Ishikawa (cell line): Measurements from ENCODE around the gene B9D2.

Experiments used
- CEBPB ChIP-seq: IDR thresholded peaks from 2 replicates; pipeline ENCODE4 v1.6.1; 2012
- EP300 ChIP-seq: IDR thresholded peaks from 2 replicates; pipeline ENCODE4 v1.6.1; 2012; ENCODE audit warnings: borderline replicate concordance
- NFIC ChIP-seq: IDR thresholded peaks from 2 replicates; pipeline ENCODE4 v1.6.1; 2012
- RAD21 ChIP-seq: IDR thresholded peaks from 2 replicates; pipeline ENCODE4 v1.6.1; 2012; ENCODE audit warnings: low read depth
- TAF1 ChIP-seq: IDR thresholded peaks from 2 replicates; pipeline ENCODE4 v1.6.1; 2012; ENCODE audit warnings: low read depth, mild to moderate bottlenecking
- ZBTB7A ChIP-seq: IDR thresholded peaks from 2 replicates; pipeline ENCODE4 v1.6.1; 2012; ENCODE audit warnings: low read depth
- TF ChIP-seq, protein P1 (sequence below): IDR thresholded peaks from 2 replicates; pipeline ENCODE4 v1.6.1; 2012; ENCODE audit warnings: low read depth, mild to moderate bottlenecking

- TF ChIP-seq, protein P1, sequence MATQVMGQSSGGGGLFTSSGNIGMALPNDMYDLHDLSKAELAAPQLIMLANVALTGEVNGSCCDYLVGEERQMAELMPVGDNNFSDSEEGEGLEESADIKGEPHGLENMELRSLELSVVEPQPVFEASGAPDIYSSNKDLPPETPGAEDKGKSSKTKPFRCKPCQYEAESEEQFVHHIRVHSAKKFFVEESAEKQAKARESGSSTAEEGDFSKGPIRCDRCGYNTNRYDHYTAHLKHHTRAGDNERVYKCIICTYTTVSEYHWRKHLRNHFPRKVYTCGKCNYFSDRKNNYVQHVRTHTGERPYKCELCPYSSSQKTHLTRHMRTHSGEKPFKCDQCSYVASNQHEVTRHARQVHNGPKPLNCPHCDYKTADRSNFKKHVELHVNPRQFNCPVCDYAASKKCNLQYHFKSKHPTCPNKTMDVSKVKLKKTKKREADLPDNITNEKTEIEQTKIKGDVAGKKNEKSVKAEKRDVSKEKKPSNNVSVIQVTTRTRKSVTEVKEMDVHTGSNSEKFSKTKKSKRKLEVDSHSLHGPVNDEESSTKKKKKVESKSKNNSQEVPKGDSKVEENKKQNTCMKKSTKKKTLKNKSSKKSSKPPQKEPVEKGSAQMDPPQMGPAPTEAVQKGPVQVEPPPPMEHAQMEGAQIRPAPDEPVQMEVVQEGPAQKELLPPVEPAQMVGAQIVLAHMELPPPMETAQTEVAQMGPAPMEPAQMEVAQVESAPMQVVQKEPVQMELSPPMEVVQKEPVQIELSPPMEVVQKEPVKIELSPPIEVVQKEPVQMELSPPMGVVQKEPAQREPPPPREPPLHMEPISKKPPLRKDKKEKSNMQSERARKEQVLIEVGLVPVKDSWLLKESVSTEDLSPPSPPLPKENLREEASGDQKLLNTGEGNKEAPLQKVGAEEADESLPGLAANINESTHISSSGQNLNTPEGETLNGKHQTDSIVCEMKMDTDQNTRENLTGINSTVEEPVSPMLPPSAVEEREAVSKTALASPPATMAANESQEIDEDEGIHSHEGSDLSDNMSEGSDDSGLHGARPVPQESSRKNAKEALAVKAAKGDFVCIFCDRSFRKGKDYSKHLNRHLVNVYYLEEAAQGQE, result no peak
- TF ChIP-seq RAD21, result no peak
- no peak for TF ChIP-seq EP300
- no peak for TF ChIP-seq CEBPB
- no peak for TF ChIP-seq TAF1
- TF ChIP-seq ZBTB7A, result no peak
- TF ChIP-seq NFIC, result no peak
Measured at GRCh38 chr19:41332468-41332867, 31.5 kb downstream of the B9D2 start.
